ENCODE data around the gene SMOC2.

- TF ChIP-seq CREB1 (IDR thresholded peaks at IDR 0.05; ENCODE audit: low read depth) = no peak
- TF ChIP-seq MAX (IDR thresholded peaks at IDR 0.05) = no peak
- no peak for TF ChIP-seq YY1 (IDR thresholded peaks at IDR 0.05; ENCODE audit: low read depth)
- TF ChIP-seq EP300 (IDR thresholded peaks at IDR 0.05; ENCODE audit: borderline replicate concordance) = no peak
- no peak for TF ChIP-seq RAD21 (IDR thresholded peaks at IDR 0.05; ENCODE audit: low read depth)
- TF ChIP-seq FOXM1 (IDR thresholded peaks at IDR 0.05; ENCODE audit: borderline replicate concordance, low read depth) = no peak
- TF ChIP-seq NFIC (IDR thresholded peaks at IDR 0.05) = no peak
- no peak for TF ChIP-seq TCF12 (IDR thresholded peaks at IDR 0.05; ENCODE audit: low read depth)
- no peak for TF ChIP-seq TAF1 (IDR thresholded peaks at IDR 0.05; ENCODE audit: low read depth)
Measured at GRCh38 chr6:168395983-168396382, 45.0 kb upstream of the SMOC2 start.
